OCI-LY1 (cell line): ENCODE data around the gene SLC4A5.

ENCODE experiments used
- H2AFZ ChIP-seq: fragments of 200-600 bp; sonication (generic), shearing (Covaris generic); 2 replicates; pipeline ENCODE4 v1.6.0; 2014; ENCODE audit warnings: antibody characterized with exemption, mild to moderate bottlenecking, low read length
- H3F3A ChIP-seq: fragments of 200-600 bp; sonication (generic), shearing (Covaris generic); 2 replicates; pipeline ENCODE4 v1.6.0; 2014; ENCODE audit warnings: mild to moderate bottlenecking, antibody characterized with exemption, low read length, moderate library complexity; ENCODE audit not compliant: insufficient read depth
- H3K27ac ChIP-seq: fragments of 200-600 bp; sonication (generic); 2 replicates; pipeline ENCODE4 v1.5.1; 2014; ENCODE audit warnings: low read length, mixed run types, mild to moderate bottlenecking, low read depth; ENCODE audit not compliant: poor library complexity, severe bottlenecking
- H3K27me3 ChIP-seq: fragments of 200-600 bp; sonication (generic); 2 replicates; pipeline ENCODE4 v1.6.0; 2014; ENCODE audit warnings: antibody characterized with exemption, mild to moderate bottlenecking, low read length, moderate library complexity; ENCODE audit not compliant: insufficient read depth
- H3K36me3 ChIP-seq: fragments of 200-600 bp; sonication (generic); 2 replicates; pipeline ENCODE4 v1.6.1; 2014; ENCODE audit warnings: mild to moderate bottlenecking, antibody characterized with exemption, low read length, moderate library complexity, mixed read lengths; ENCODE audit not compliant: insufficient read depth
- H3K4me1 ChIP-seq: fragments of 200-600 bp; sonication (generic); 2 replicates; pipeline ENCODE4 v1.5.1; 2014; ENCODE audit warnings: mild to moderate bottlenecking, low read length, moderate library complexity; ENCODE audit not compliant: insufficient read depth, severe bottlenecking
- H3K4me2 ChIP-seq: fragments of 200-600 bp; sonication (generic), shearing (Covaris generic); 2 replicates; pipeline ENCODE4 v1.6.1; 2014; ENCODE audit warnings: low read length
- H3K4me3 ChIP-seq: fragments of 200-600 bp; sonication (generic); 2 replicates; pipeline ENCODE4 v1.5.1; 2014; ENCODE audit warnings: low read length, low read depth, mild to moderate bottlenecking, mixed read lengths; ENCODE audit not compliant: poor library complexity, severe bottlenecking
- H3K79me2 ChIP-seq: fragments of 200-600 bp; shearing (Covaris generic); 2 replicates; pipeline ENCODE4 v1.6.1; 2016; ENCODE audit warnings: mixed run types, low read length, mixed read lengths; ENCODE audit not compliant: insufficient read depth
- H3K9ac ChIP-seq: fragments of 200-600 bp; sonication (generic), shearing (Covaris generic); 2 replicates; pipeline ENCODE4 v1.6.1; 2014; ENCODE audit warnings: mild to moderate bottlenecking, low read length, mixed read lengths
- H3K9me2 ChIP-seq: fragments of 200-600 bp; sonication (generic), shearing (Covaris generic); 2 replicates; pipeline ENCODE4 v1.6.1; 2014; ENCODE audit warnings: low read depth, mild to moderate bottlenecking, low read length, mixed read lengths
- H3K9me3 ChIP-seq: fragments of 200-600 bp; shearing (Covaris generic); 2 replicates; pipeline ENCODE4 v1.6.1; 2014; ENCODE audit warnings: low read length, mixed read lengths
- H4K20me1 ChIP-seq: fragments of 200-600 bp; sonication (generic), shearing (Covaris generic); 2 replicates; pipeline ENCODE4 v1.6.0; 2016; ENCODE audit warnings: mild to moderate bottlenecking, low read length; ENCODE audit not compliant: insufficient read depth
- EZH2 ChIP-seq: fragments of 200-600 bp; sonication (generic), shearing (Covaris generic); IDR thresholded peaks from 2 replicates; pipeline ENCODE4 v1.8.0; 2017; ENCODE audit warnings: borderline replicate concordance, mixed run types, mild to moderate bottlenecking, antibody characterized with exemption, low read length, moderate library complexity, mixed read lengths
- TF ChIP-seq, protein P1 (sequence below): fragments of 200-600 bp; sonication (generic), shearing (Covaris generic); IDR thresholded peaks from 2 replicates; pipeline ENCODE4 v1.5.1; 2017; ENCODE audit warnings: mild to moderate bottlenecking, antibody characterized with exemption, low read length, moderate library complexity, mixed read lengths

SLC4A5 gene

GRCh38 chr2:74304332-74305148 lies 38.7 kb downstream of the SLC4A5 start:
- H3K27ac ChIP-seq, result no peak overlapping the region
- H3K9me2 ChIP-seq, result no peaks in the 10 kb centered on the region
- H3K36me3 ChIP-seq, result no peaks in the 10 kb centered on the region
- no peak overlapping the region for H2AFZ ChIP-seq
- H4K20me1 ChIP-seq, result no peaks in the 10 kb centered on the region
- H3K79me2 ChIP-seq, result no peaks in the 10 kb centered on the region
- no peak overlapping the region for H3K4me3 ChIP-seq
- H3K9me3 ChIP-seq, result no peaks in the 10 kb centered on the region
- no peaks in the 10 kb centered on the region for H3F3A ChIP-seq
- no peaks in the 10 kb centered on the region for H3K27me3 ChIP-seq
- no peak for TF ChIP-seq EZH2
- TF ChIP-seq, protein P1, sequence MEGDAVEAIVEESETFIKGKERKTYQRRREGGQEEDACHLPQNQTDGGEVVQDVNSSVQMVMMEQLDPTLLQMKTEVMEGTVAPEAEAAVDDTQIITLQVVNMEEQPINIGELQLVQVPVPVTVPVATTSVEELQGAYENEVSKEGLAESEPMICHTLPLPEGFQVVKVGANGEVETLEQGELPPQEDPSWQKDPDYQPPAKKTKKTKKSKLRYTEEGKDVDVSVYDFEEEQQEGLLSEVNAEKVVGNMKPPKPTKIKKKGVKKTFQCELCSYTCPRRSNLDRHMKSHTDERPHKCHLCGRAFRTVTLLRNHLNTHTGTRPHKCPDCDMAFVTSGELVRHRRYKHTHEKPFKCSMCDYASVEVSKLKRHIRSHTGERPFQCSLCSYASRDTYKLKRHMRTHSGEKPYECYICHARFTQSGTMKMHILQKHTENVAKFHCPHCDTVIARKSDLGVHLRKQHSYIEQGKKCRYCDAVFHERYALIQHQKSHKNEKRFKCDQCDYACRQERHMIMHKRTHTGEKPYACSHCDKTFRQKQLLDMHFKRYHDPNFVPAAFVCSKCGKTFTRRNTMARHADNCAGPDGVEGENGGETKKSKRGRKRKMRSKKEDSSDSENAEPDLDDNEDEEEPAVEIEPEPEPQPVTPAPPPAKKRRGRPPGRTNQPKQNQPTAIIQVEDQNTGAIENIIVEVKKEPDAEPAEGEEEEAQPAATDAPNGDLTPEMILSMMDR, result no peak
- no peaks in the 10 kb centered on the region for H3K4me1 ChIP-seq
- H3K9ac ChIP-seq, result no peak overlapping the region
- H3K4me2 ChIP-seq, result no peak overlapping the region

GRCh38 chr2:74302865-74303264 lies 40.4 kb downstream of the SLC4A5 start:
- no peaks in the 10 kb centered on the region for H3K36me3 ChIP-seq
- no peak overlapping the region for H3K4me2 ChIP-seq
- no peak overlapping the region for H3K9ac ChIP-seq
- TF ChIP-seq, protein P1, result no peak
- TF ChIP-seq EZH2, result no peak
- H4K20me1 ChIP-seq, result no peaks in the 10 kb centered on the region
- no peaks in the 10 kb centered on the region for H3F3A ChIP-seq
- H2AFZ ChIP-seq, result no peak overlapping the region
- no peak overlapping the region for H3K27ac ChIP-seq
- peaks cover 6% of the 10 kb centered on the region for H3K9me3 ChIP-seq
- no peaks in the 10 kb centered on the region; the same call in 1 of the 2 replicates for H3K27me3 ChIP-seq
- no peaks in the 10 kb centered on the region for H3K4me1 ChIP-seq
- H3K79me2 ChIP-seq, result no peaks in the 10 kb centered on the region
- H3K9me2 ChIP-seq, result no peaks in the 10 kb centered on the region
- H3K4me3 ChIP-seq, result no peak overlapping the region

- Histone ChIP-seq H3K27ac (no peak overlapping the region), H3K4me3 (no peak overlapping the region), H3K79me2 (no peaks in the 10 kb centered on the region), H3K4me1 (no peaks in the 10 kb centered on the region), H4K20me1 (no peaks in the 10 kb centered on the region), H3K36me3 (no peaks in the 10 kb centered on the region), H3K9me3 (peaks cover 6% of the 10 kb centered on the region), H3K4me2 (no peak overlapping the region), H3F3A (no peaks in the 10 kb centered on the region), H3K9me2 (no peaks in the 10 kb centered on the region), H3K9ac (no peak overlapping the region), H3K27me3 (no peaks in the 10 kb centered on the region; the same call in 1 of the 2 replicates), H2AFZ (no peak overlapping the region)
- TF ChIP-seq, protein P1, result no peak
- TF ChIP-seq EZH2, result no peak
Observed at GRCh38 chr2:74301262-74301661, 42.0 kb downstream of the SLC4A5 start.
